ENCODE data around the gene PTGIR. TPM values are rescaled to one million over a fixed set of nuclear protein-coding genes. Genes with fewer than 3 reads are reported as not detected.

The PTGIR gene
- total and polyA plus RNA-seq, 2 experiments from 2014 or later: 21.1 TPM

GRCh38 chr19:46620716-46621115 lies 4.2 kb downstream of the PTGIR start:
- no peaks in the 10 kb centered on the region for H3K9me3 ChIP-seq (ENCODE audit: low read depth)
- no peaks in the 10 kb centered on the region for H3K27me3 ChIP-seq (replicated peaks; ENCODE audit: insufficient read depth)
- H2AFZ ChIP-seq: no peak overlapping the region
- TF ChIP-seq EZH2phosphoT487 (IDR thresholded peaks at IDR 0.05; ENCODE audit: insufficient read depth, low read depth) (no peak), EZH2 (IDR thresholded peaks at IDR 0.05; ENCODE audit: insufficient read depth, poor library complexity, severe bottlenecking) (no peak)
- no peak overlapping the region for H3K4me2 ChIP-seq (ENCODE audit: unreplicated experiment)
- DNase-seq: no peak
- H3K4me1 ChIP-seq (ENCODE audit: insufficient read depth): peaks cover 44% of the 10 kb centered on the region
- peaks cover 26% of the 10 kb centered on the region for H3K79me2 ChIP-seq (ENCODE audit: insufficient read depth)
- H3K36me3 ChIP-seq (ENCODE audit: low read depth): no peaks in the 10 kb centered on the region
- H3K27ac ChIP-seq: no peak overlapping the region
- peaks cover 37% of the 10 kb centered on the region for H3F3A ChIP-seq (ENCODE audit: insufficient read depth)
- no peak overlapping the region for H3K4me3 ChIP-seq
- H3K9me2 ChIP-seq (ENCODE audit: insufficient read depth): no peaks in the 10 kb centered on the region
- H3K9ac ChIP-seq: no peak overlapping the region
- in situ Hi-C loops (cut with MboI): no loop called here
- WGBS, 2 experiments (ENCODE audit: low coverage in 1 of 2, low lambda C conversion rate in 2 of 2, missing lambda C conversion rate in 2 of 2): 70 to 73% methylated on average over 5 to 6 of the region's 6 CpGs
- no peaks in the 10 kb centered on the region for H4K20me1 ChIP-seq (ENCODE audit: insufficient read depth)

- 93 to 98% methylated on average over 3 of the region's 3 CpGs for WGBS, 2 experiments (ENCODE audit: low coverage in 1 of 2, low lambda C conversion rate in 2 of 2, missing lambda C conversion rate in 2 of 2)
- Histone ChIP-seq H3K27ac (no peak overlapping the region), H3K4me1 (ENCODE audit: insufficient read depth) (peaks cover 39% of the 10 kb centered on the region), H3K9me3 (ENCODE audit: low read depth) (no peaks in the 10 kb centered on the region), H3K9ac (no peak overlapping the region), H3K27me3 (replicated peaks; ENCODE audit: insufficient read depth) (no peaks in the 10 kb centered on the region), H3K36me3 (ENCODE audit: low read depth) (no peaks in the 10 kb centered on the region), H3K4me2 (ENCODE audit: unreplicated experiment) (no peak overlapping the region), H3K4me3 (no peak overlapping the region), H3F3A (ENCODE audit: insufficient read depth) (peaks cover 36% of the 10 kb centered on the region), H4K20me1 (ENCODE audit: insufficient read depth) (no peaks in the 10 kb centered on the region), H3K79me2 (ENCODE audit: insufficient read depth) (peaks cover 26% of the 10 kb centered on the region), H2AFZ (no peak overlapping the region), H3K9me2 (ENCODE audit: insufficient read depth) (no peaks in the 10 kb centered on the region)
- TF ChIP-seq EZH2 (IDR thresholded peaks at IDR 0.05; ENCODE audit: insufficient read depth, poor library complexity, severe bottlenecking) (no peak), EZH2phosphoT487 (IDR thresholded peaks at IDR 0.05; ENCODE audit: insufficient read depth, low read depth) (no peak)
- DNase-seq: no peak
- in situ Hi-C loops (cut with MboI): no loop called here
Observed at GRCh38 chr19:46620267-46620666, 4.6 kb downstream of the PTGIR start.

- 38 to 41% methylated on average over 9 of the region's 9 CpGs for WGBS, 2 experiments (ENCODE audit: low coverage in 1 of 2, low lambda C conversion rate in 2 of 2, missing lambda C conversion rate in 2 of 2)
- peak overlapping the region; percentile 42 for H3K4me2 ChIP-seq (ENCODE audit: unreplicated experiment)
- no peaks in the 10 kb centered on the region for H3K9me3 ChIP-seq (ENCODE audit: low read depth)
- no peaks in the 10 kb centered on the region for H3K27me3 ChIP-seq (replicated peaks; ENCODE audit: insufficient read depth)
- H3K4me3 ChIP-seq: no peak overlapping the region
- peak overlapping the region; percentile 46 for H3K27ac ChIP-seq
- H4K20me1 ChIP-seq (ENCODE audit: insufficient read depth): no peaks in the 10 kb centered on the region
- in situ Hi-C loops (cut with MboI): no loop called here
- TF ChIP-seq EZH2phosphoT487 (IDR thresholded peaks at IDR 0.05; ENCODE audit: insufficient read depth, low read depth) (no peak), EZH2 (IDR thresholded peaks at IDR 0.05; ENCODE audit: insufficient read depth, poor library complexity, severe bottlenecking) (no peak)
- peaks cover 26% of the 10 kb centered on the region for H3K79me2 ChIP-seq (ENCODE audit: insufficient read depth)
- peak; percentile 70 for DNase-seq
- H3K9ac ChIP-seq: no peak overlapping the region
- H3K36me3 ChIP-seq (ENCODE audit: low read depth): no peaks in the 10 kb centered on the region
- no peaks in the 10 kb centered on the region for H3K9me2 ChIP-seq (ENCODE audit: insufficient read depth)
- peaks cover 35% of the 10 kb centered on the region for H3K4me1 ChIP-seq (ENCODE audit: insufficient read depth)
- H3F3A ChIP-seq (ENCODE audit: insufficient read depth): peaks cover 31% of the 10 kb centered on the region
- H2AFZ ChIP-seq: no peak overlapping the region
Observed at GRCh38 chr19:46618670-46619231, 6.1 kb downstream of the PTGIR start.

- H3K27me3 ChIP-seq (replicated peaks; ENCODE audit: insufficient read depth): no peaks in the 10 kb centered on the region
- H3K4me2 ChIP-seq (ENCODE audit: unreplicated experiment): no peak overlapping the region
- in situ Hi-C loops (cut with MboI): no loop called here
- H3K4me3 ChIP-seq: no peak overlapping the region
- no peak overlapping the region for H3K9ac ChIP-seq
- H2AFZ ChIP-seq: no peak overlapping the region
- H3K9me3 ChIP-seq (ENCODE audit: low read depth): no peaks in the 10 kb centered on the region
- H3K9me2 ChIP-seq (ENCODE audit: insufficient read depth): no peaks in the 10 kb centered on the region
- H3K27ac ChIP-seq: no peak overlapping the region
- no peaks in the 10 kb centered on the region for H4K20me1 ChIP-seq (ENCODE audit: insufficient read depth)
- H3K4me1 ChIP-seq (ENCODE audit: insufficient read depth): peaks cover 35% of the 10 kb centered on the region
- WGBS, 2 experiments (ENCODE audit: low coverage in 1 of 2, low lambda C conversion rate in 2 of 2, missing lambda C conversion rate in 2 of 2): 75 to 83% methylated on average over 6 of the region's 6 CpGs
- TF ChIP-seq EZH2phosphoT487 (IDR thresholded peaks at IDR 0.05; ENCODE audit: insufficient read depth, low read depth): no peak
- TF ChIP-seq EZH2 (IDR thresholded peaks at IDR 0.05; ENCODE audit: insufficient read depth, poor library complexity, severe bottlenecking): no peak
- peaks cover 14% of the 10 kb centered on the region for H3K79me2 ChIP-seq (ENCODE audit: insufficient read depth)
- no peak for DNase-seq
- peaks cover 38% of the 10 kb centered on the region for H3F3A ChIP-seq (ENCODE audit: insufficient read depth)
- no peaks in the 10 kb centered on the region for H3K36me3 ChIP-seq (ENCODE audit: low read depth)
Observed at GRCh38 chr19:46617601-46618000, 7.3 kb downstream of the PTGIR start.
